WTC11 (cell line): ENCODE results near the gene HAUS2.

Experiments used
- ELF4 ChIP-seq: sonication (generic); formaldehyde crosslinking; IDR thresholded peaks from 2 replicates; pipeline ENCODE4 v1.8.1; 2022; ENCODE audit warnings: low read depth, mild to moderate bottlenecking, moderate library complexity, missing genetic modification reagents
- TF ChIP-seq, protein P1 (sequence below): fragments of 200-600 bp; IDR thresholded peaks from 2 replicates; pipeline ENCODE4 v1.8.0; 2022; ENCODE audit warnings: antibody characterized with exemption

GRCh38 chr15:42503825-42504224 is 44.8 kb upstream of the HAUS2 start:
- no peak for TF ChIP-seq ELF4
- TF ChIP-seq, protein P1, sequence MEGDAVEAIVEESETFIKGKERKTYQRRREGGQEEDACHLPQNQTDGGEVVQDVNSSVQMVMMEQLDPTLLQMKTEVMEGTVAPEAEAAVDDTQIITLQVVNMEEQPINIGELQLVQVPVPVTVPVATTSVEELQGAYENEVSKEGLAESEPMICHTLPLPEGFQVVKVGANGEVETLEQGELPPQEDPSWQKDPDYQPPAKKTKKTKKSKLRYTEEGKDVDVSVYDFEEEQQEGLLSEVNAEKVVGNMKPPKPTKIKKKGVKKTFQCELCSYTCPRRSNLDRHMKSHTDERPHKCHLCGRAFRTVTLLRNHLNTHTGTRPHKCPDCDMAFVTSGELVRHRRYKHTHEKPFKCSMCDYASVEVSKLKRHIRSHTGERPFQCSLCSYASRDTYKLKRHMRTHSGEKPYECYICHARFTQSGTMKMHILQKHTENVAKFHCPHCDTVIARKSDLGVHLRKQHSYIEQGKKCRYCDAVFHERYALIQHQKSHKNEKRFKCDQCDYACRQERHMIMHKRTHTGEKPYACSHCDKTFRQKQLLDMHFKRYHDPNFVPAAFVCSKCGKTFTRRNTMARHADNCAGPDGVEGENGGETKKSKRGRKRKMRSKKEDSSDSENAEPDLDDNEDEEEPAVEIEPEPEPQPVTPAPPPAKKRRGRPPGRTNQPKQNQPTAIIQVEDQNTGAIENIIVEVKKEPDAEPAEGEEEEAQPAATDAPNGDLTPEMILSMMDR: no peak
